ENCODE measurements around the gene USP24. TPM values are rescaled to one million over a fixed set of nuclear protein-coding genes. Genes with fewer than 3 reads are reported as not detected.

The USP24 gene
- total RNA-seq, 4 donors from 2014 or later = 21.8 to 47.1 (median 28.1) TPM

DNA sequence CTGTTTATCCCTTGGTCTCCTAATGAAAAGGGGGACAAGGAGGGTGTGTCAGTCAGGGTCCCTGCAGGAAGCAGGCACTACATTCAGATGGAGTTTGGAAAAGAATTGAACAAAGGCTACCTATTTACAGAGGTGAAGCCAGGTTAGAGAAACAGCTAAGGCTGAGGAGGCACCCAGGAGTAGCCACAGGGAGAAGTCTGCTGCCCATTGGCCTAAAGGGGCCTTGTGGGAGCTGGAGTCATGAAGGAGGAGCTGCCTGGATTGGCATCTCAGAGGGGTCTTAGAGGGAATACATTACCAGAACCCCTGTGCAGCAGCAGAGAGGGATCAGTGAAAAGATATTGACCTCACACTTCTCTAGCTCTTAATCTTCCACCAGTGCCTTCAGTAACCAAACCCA is 31.2 kb upstream of the USP24 start:
- intact Hi-C loops (cut with DNase I) = no loop called here
- H3K4me3 ChIP-seq = no peak overlapping the region
- TF ChIP-seq POLR2A (IDR thresholded peaks at IDR 0.05) = no peak
- TF ChIP-seq, protein P1, sequence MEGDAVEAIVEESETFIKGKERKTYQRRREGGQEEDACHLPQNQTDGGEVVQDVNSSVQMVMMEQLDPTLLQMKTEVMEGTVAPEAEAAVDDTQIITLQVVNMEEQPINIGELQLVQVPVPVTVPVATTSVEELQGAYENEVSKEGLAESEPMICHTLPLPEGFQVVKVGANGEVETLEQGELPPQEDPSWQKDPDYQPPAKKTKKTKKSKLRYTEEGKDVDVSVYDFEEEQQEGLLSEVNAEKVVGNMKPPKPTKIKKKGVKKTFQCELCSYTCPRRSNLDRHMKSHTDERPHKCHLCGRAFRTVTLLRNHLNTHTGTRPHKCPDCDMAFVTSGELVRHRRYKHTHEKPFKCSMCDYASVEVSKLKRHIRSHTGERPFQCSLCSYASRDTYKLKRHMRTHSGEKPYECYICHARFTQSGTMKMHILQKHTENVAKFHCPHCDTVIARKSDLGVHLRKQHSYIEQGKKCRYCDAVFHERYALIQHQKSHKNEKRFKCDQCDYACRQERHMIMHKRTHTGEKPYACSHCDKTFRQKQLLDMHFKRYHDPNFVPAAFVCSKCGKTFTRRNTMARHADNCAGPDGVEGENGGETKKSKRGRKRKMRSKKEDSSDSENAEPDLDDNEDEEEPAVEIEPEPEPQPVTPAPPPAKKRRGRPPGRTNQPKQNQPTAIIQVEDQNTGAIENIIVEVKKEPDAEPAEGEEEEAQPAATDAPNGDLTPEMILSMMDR (IDR thresholded peaks at IDR 0.05) = no peak
- H3K27ac ChIP-seq = no peak overlapping the region
- no peaks in the 10 kb centered on the region for H3K27me3 ChIP-seq
- no peaks in the 10 kb centered on the region for H3K9me3 ChIP-seq
- no peaks in the 10 kb centered on the region for H3K4me1 ChIP-seq
- no peaks in the 10 kb centered on the region for H3K36me3 ChIP-seq
- no peak for DNase-seq

DNA sequence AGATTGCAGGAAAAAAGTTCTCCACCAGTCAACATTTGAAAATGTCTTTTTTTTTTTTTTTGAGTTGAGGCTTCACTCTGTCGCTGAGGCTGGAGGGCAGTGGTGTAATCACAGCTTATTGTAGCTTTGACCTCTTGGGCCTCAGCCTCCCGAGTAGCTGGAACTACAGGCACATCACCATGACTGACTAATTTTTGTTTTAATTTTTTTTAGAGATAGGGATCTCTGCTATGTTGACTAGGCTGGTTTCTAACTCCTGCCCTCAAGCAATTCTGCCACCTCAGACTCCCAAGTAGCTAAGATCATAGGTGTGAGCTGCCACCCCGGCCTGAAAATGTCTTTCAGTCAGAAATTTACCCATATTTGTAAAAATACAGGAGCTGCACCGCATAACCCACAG is 30.6 kb upstream of the USP24 start:
- Histone ChIP-seq H3K27me3 (no peaks in the 10 kb centered on the region), H3K4me3 (no peak overlapping the region), H3K9me3 (no peaks in the 10 kb centered on the region), H3K36me3 (no peaks in the 10 kb centered on the region), H3K4me1 (no peaks in the 10 kb centered on the region), H3K27ac (no peak overlapping the region)
- no peak for DNase-seq
- intact Hi-C loops (cut with DNase I) = no loop called here
- no peak for TF ChIP-seq POLR2A (IDR thresholded peaks at IDR 0.05)
- TF ChIP-seq, protein P1 (IDR thresholded peaks at IDR 0.05) = no peak
- WGBS, 2 donors = 63 to 66% methylated on average over 4 of the region's 4 CpGs

DNA sequence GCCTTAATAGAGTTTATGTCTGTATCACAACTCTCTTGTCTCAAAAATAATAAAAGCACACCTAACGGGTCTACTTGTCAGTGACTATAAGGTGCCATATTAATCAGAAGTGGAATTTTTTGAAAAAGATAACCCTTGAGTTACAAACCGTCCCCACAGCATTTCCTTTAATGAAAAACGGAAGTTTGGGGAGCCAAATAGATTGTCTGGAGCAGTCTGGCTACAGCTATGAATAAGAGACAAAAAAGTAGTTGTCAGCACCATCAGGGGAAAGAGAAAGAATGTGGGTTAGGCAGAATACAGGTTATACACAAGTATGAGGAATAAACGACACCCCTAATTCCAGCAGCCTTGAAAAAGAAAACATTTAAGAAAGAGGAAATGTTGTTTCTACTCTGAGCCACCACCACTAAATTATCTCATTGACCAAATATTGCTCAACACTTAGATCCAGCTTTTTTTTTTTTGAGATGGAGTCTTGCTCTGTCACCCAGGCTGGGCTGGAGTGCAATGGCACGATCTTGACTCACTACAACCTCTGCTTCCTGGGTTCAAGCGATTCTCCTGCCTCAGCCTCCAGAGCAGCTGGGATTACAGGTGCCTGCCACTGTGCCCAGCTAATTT is 29.4 kb upstream of the USP24 start:
- TF ChIP-seq POLR2A (IDR thresholded peaks at IDR 0.05) = no peak
- TF ChIP-seq, protein P1 (IDR thresholded peaks at IDR 0.05) = no peak
- Histone ChIP-seq H3K4me3 (no peak overlapping the region), H3K27me3 (no peaks in the 10 kb centered on the region), H3K4me1 (no peaks in the 10 kb centered on the region), H3K27ac (no peak overlapping the region), H3K9me3 (no peaks in the 10 kb centered on the region), H3K36me3 (no peaks in the 10 kb centered on the region)
- WGBS, 2 donors = 57 to 59% methylated on average over 6 of the region's 6 CpGs
- intact Hi-C loops (cut with DNase I) = no loop called here
- no peak for DNase-seq

DNA sequence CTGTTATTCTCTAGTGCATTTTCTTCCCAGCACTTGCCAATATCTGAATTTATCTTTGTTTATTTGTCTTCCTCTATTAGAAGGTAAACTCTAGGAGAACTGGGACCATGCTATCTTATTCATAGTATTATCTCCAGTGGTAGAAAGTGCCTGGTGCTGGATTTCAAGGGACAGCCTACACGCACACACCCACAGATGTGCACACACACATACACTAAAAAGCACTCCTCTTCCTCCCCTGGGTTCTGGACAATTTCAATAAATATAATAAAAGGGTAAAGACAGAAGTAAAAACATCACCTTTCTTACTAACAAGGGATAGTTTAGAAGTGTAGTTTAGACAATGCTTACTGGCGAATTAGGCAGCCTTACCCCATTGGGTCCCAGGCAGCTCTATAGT is 28.5 kb upstream of the USP24 start:
- no peak for TF ChIP-seq POLR2A (IDR thresholded peaks at IDR 0.05)
- TF ChIP-seq, protein P1 (IDR thresholded peaks at IDR 0.05) = no peak
- intact Hi-C loops (cut with DNase I) = no loop called here
- H3K36me3 ChIP-seq = no peaks in the 10 kb centered on the region
- H3K9me3 ChIP-seq = no peaks in the 10 kb centered on the region
- DNase-seq = no peak
- no peaks in the 10 kb centered on the region for H3K4me1 ChIP-seq
- 86 to 94% methylated on average over 2 of the region's 2 CpGs for WGBS, 2 donors
- H3K27ac ChIP-seq = no peak overlapping the region
- H3K27me3 ChIP-seq = no peaks in the 10 kb centered on the region
- H3K4me3 ChIP-seq = no peak overlapping the region

DNA sequence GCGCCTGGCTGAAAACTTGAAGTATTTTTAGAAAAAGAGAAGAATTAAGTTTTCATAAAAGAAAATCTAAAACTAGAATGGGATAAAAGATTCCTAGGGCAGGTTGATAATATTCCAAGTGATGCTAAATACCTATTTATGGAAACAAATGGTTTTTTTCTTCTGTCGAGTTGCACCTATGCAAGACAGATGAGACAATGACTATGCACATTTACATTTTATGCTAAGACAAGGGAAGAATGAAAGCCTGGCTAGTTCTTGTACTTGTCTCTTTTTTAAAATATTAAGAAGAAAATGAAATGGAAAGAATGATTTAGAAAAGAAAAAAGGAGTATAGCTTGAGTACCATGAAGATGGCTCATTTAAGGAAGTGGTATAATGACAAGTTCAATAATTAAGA is 24.4 kb upstream of the USP24 start:
- intact Hi-C loops (cut with DNase I) = no loop called here
- Histone ChIP-seq H3K9me3 (no peaks in the 10 kb centered on the region), H3K4me1 (no peaks in the 10 kb centered on the region), H3K27me3 (no peaks in the 10 kb centered on the region), H3K27ac (no peak overlapping the region), H3K4me3 (no peak overlapping the region), H3K36me3 (no peaks in the 10 kb centered on the region)
- TF ChIP-seq, protein P1 (IDR thresholded peaks at IDR 0.05) = no peak
- TF ChIP-seq POLR2A (IDR thresholded peaks at IDR 0.05) = no peak
- WGBS, 2 donors = 74 to 98% methylated on average over 1 to 2 of the region's 2 CpGs
- no peak for DNase-seq

Data from esophagus squamous epithelium (tissue), 5 donors.